Measurements from ENCODE around the gene SIAE.

Gene SIAE

DNA sequence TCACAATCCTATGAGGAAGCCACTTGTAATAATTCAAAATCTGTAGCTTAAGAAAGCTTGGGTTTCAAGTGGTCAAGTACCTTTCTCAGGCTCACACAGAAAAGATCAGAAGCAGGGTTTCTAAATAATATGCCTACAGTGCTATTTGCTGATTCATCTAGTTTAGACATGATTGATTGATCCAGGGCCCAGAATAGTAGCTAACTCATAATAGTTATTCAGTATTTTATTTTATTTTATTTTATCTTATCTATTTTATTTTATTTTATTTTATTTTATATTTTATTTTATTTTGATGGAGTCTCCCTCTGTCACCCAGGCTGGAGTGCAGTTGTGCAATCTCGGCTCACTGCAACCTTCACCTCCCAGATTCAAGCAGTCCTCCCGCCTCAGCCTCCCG, 78.2 kb downstream of the SIAE start:
- TF ChIP-seq ZNF565 (CRISPR knock-in tag; conservative IDR thresholded peaks at IDR 0.05; ENCODE audit: low read depth) (no peak), ZNF70 (CRISPR knock-in tag; IDR thresholded peaks at IDR 0.05) (no peak), OSR1 (CRISPR knock-in tag; IDR thresholded peaks at IDR 0.05) (no peak), POU6F1 (CRISPR knock-in tag; IDR thresholded peaks at IDR 0.05; ENCODE audit: borderline replicate concordance, low read depth) (no peak), PPARA (CRISPR knock-in tag; IDR thresholded peaks at IDR 0.05; ENCODE audit: borderline replicate concordance) (no peak), BACH2 (CRISPR knock-in tag; IDR thresholded peaks at IDR 0.05; ENCODE audit: borderline replicate concordance) (no peak), CSDC2 (CRISPR knock-in tag; IDR thresholded peaks at IDR 0.05) (no peak)
- TF ChIP-seq, protein P1, sequence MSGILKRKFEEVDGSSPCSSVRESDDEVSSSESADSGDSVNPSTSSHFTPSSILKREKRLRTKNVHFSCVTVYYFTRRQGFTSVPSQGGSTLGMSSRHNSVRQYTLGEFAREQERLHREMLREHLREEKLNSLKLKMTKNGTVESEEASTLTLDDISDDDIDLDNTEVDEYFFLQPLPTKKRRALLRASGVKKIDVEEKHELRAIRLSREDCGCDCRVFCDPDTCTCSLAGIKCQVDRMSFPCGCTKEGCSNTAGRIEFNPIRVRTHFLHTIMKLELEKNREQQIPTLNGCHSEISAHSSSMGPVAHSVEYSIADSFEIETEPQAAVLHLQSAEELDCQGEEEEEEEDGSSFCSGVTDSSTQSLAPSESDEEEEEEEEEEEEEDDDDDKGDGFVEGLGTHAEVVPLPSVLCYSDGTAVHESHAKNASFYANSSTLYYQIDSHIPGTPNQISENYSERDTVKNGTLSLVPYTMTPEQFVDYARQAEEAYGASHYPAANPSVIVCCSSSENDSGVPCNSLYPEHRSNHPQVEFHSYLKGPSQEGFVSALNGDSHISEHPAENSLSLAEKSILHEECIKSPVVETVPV (CRISPR knock-in tag; IDR thresholded peaks at IDR 0.05): no peak
- no peak for ATAC-seq

- no peak for TF ChIP-seq ZNF70 (CRISPR knock-in tag; IDR thresholded peaks at IDR 0.05)
- TF ChIP-seq, protein P2, sequence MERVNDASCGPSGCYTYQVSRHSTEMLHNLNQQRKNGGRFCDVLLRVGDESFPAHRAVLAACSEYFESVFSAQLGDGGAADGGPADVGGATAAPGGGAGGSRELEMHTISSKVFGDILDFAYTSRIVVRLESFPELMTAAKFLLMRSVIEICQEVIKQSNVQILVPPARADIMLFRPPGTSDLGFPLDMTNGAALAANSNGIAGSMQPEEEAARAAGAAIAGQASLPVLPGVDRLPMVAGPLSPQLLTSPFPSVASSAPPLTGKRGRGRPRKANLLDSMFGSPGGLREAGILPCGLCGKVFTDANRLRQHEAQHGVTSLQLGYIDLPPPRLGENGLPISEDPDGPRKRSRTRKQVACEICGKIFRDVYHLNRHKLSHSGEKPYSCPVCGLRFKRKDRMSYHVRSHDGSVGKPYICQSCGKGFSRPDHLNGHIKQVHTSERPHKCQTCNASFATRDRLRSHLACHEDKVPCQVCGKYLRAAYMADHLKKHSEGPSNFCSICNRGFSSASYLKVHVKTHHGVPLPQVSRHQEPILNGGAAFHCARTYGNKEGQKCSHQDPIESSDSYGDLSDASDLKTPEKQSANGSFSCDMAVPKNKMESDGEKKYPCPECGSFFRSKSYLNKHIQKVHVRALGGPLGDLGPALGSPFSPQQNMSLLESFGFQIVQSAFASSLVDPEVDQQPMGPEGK (CRISPR knock-in tag; IDR thresholded peaks at IDR 0.05; ENCODE audit: borderline replicate concordance): no peak
- TF ChIP-seq POU6F1 (CRISPR knock-in tag; IDR thresholded peaks at IDR 0.05; ENCODE audit: borderline replicate concordance, low read depth): no peak
- no peak for TF ChIP-seq ESRRG (CRISPR knock-in tag; IDR thresholded peaks at IDR 0.05)
- TF ChIP-seq ZNF8 (CRISPR knock-in tag; IDR thresholded peaks at IDR 0.05): no peak
- no peak for TF ChIP-seq PPARA (CRISPR knock-in tag; IDR thresholded peaks at IDR 0.05; ENCODE audit: borderline replicate concordance)
- TF ChIP-seq ARNTL (CRISPR knock-in tag; IDR thresholded peaks at IDR 0.05; ENCODE audit: borderline replicate concordance, low read depth): no peak
- no peak for TF ChIP-seq ZNF565 (CRISPR knock-in tag; conservative IDR thresholded peaks at IDR 0.05; ENCODE audit: low read depth)
- no peak for TF ChIP-seq RARB (CRISPR knock-in tag; IDR thresholded peaks at IDR 0.05)
- no peak for TF ChIP-seq TCF4 (CRISPR knock-in tag; IDR thresholded peaks at IDR 0.05; ENCODE audit: borderline replicate concordance)
- TF ChIP-seq, protein P1 (CRISPR knock-in tag; IDR thresholded peaks at IDR 0.05): no peak
- TF ChIP-seq SNAI2 (CRISPR knock-in tag; IDR thresholded peaks at IDR 0.05): no peak
- TF ChIP-seq ZFP30 (CRISPR knock-in tag; IDR thresholded peaks at IDR 0.05): no peak
- TF ChIP-seq ZC3H10 (CRISPR knock-in tag; IDR thresholded peaks at IDR 0.05): no peak
- TF ChIP-seq CSDC2 (CRISPR knock-in tag; IDR thresholded peaks at IDR 0.05): no peak
- TF ChIP-seq OSR1 (CRISPR knock-in tag; IDR thresholded peaks at IDR 0.05): no peak
- no peak for TF ChIP-seq TOX (CRISPR knock-in tag; IDR thresholded peaks at IDR 0.05; ENCODE audit: borderline replicate concordance)
- no peak for ATAC-seq
These were observed 80.9 kb downstream of the SIAE start for GRCh38 chr11:124592627-124593026.

DNA sequence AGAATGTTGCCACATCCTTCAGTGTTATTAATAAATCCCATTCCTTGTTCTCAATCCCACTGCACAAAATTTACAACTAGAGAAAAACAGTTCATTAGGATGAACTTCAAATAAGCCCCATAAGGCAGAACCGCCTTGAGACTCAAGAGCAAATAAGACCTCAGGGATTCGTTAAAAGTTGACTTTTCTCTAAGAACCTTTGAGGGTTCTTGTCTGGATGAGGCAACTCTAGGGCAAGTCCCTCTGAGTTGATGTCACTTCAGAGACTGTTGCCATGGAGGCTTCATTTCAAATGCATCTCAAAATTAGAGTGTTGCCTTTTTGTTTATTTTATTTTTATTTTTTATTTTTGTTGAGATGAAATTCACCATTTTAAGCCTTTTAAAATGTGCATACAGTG, 82.1 kb downstream of the SIAE start:
- TF ChIP-seq ZNF8 (CRISPR knock-in tag; IDR thresholded peaks at IDR 0.05) (no peak), ZC3H10 (CRISPR knock-in tag; IDR thresholded peaks at IDR 0.05) (no peak), SNAI2 (CRISPR knock-in tag; IDR thresholded peaks at IDR 0.05) (no peak), ZNF565 (CRISPR knock-in tag; conservative IDR thresholded peaks at IDR 0.05; ENCODE audit: low read depth) (no peak), POU6F1 (CRISPR knock-in tag; IDR thresholded peaks at IDR 0.05; ENCODE audit: borderline replicate concordance, low read depth) (no peak), GLIS3 (CRISPR knock-in tag; IDR thresholded peaks at IDR 0.05) (no peak), ZFP3 (CRISPR knock-in tag; IDR thresholded peaks at IDR 0.05) (no peak), ISL1 (CRISPR knock-in tag; IDR thresholded peaks at IDR 0.05) (no peak)
- TF ChIP-seq, protein P3, sequence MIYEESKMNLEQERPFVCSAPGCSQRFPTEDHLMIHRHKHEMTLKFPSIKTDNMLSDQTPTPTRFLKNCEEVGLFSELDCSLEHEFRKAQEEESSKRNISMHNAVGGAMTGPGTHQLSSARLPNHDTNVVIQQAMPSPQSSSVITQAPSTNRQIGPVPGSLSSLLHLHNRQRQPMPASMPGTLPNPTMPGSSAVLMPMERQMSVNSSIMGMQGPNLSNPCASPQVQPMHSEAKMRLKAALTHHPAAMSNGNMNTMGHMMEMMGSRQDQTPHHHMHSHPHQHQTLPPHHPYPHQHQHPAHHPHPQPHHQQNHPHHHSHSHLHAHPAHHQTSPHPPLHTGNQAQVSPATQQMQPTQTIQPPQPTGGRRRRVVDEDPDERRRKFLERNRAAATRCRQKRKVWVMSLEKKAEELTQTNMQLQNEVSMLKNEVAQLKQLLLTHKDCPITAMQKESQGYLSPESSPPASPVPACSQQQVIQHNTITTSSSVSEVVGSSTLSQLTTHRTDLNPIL (CRISPR knock-in tag; IDR thresholded peaks at IDR 0.05; ENCODE audit: low read depth): no peak
- ATAC-seq: no peak

Measured in SK-N-SH treated with all-trans-retinoic acid at 6 μM for 48 hours (cell line).